Erythroblast (primary cell): ENCODE measurements around the gene C10orf143.

Source experiments
- GATA1 ChIP-seq: IDR thresholded peaks from 2 replicates; pipeline ENCODE4 v1.6.1; 2011; ENCODE audit warnings: low read depth, mild to moderate bottlenecking, control low read depth, low read length, moderate library complexity
- POLR2A ChIP-seq: IDR thresholded peaks from 2 replicates; pipeline ENCODE4 v1.6.1; 2011; ENCODE audit warnings: mild to moderate bottlenecking, low read length

GRCh38 chr10:130121486-130122079, 11.0 kb upstream of the C10orf143 start:
- TF ChIP-seq POLR2A (no peak), GATA1 (no peak)
